SK-N-DZ (cell line): ENCODE results near the gene HFM1.

Source experiments
- DNase-seq: peaks from one replicate; pipeline ENCODE4 v3.0.0-alpha.2; 2015; ENCODE audit warnings: low spot score
- small RNA-seq, 2 experiments: library from RNA; depleted of rRNA; stranded (forward); fragments of <200 nt; gene quantifications; one replicate each; pipeline ENCODE3, GENCODE V24; 2014

The HFM1 gene

GRCh38 chr1:91244737-91245136, 159.9 kb downstream of the HFM1 start:
- no peak for DNase-seq

- DNase-seq, result no peak
Measured at GRCh38 chr1:91243171-91243570, 161.5 kb downstream of the HFM1 start.

GRCh38 chr1:91234181-91234580, 170.5 kb downstream of the HFM1 start:
- DNase-seq, result no peak

GRCh38 chr1:91226741-91227140, 177.9 kb downstream of the HFM1 start:
- no peak for DNase-seq

GRCh38 chr1:91224878-91225277, 179.8 kb downstream of the HFM1 start:
- DNase-seq, result no peak

GRCh38 chr1:91221017-91221416, 183.6 kb downstream of the HFM1 start:
- no peak for DNase-seq

GRCh38 chr1:91217911-91218310, 186.7 kb downstream of the HFM1 start:
- no peak for DNase-seq

Small RNA genes within 50 kb of the gene (small RNA-seq; reads per million reads assigned to genes)
- gene RF00019, result 0 reads per million in 2 experiments
